ENCODE measurements around the gene BORCS8. TPM values are rescaled to one million over a fixed set of nuclear protein-coding genes. Genes with fewer than 3 reads are reported as not detected.

BORCS8 gene
- total RNA-seq, result 21.4 and 43.2 TPM in 2 replicates

GRCh38 chr19:19192078-19192882 lies at the start of gene BORCS8, which contains the start of gene RFXANK:
Gene BORCS8 (minus strand): TSS chr19:19192152. CDS start chr19:19192117, 35 bp downstream.
Gene RFXANK (plus strand): TSS chr19:19192258. CDS start chr19:19193947, 1,689 bp downstream.

DNA sequence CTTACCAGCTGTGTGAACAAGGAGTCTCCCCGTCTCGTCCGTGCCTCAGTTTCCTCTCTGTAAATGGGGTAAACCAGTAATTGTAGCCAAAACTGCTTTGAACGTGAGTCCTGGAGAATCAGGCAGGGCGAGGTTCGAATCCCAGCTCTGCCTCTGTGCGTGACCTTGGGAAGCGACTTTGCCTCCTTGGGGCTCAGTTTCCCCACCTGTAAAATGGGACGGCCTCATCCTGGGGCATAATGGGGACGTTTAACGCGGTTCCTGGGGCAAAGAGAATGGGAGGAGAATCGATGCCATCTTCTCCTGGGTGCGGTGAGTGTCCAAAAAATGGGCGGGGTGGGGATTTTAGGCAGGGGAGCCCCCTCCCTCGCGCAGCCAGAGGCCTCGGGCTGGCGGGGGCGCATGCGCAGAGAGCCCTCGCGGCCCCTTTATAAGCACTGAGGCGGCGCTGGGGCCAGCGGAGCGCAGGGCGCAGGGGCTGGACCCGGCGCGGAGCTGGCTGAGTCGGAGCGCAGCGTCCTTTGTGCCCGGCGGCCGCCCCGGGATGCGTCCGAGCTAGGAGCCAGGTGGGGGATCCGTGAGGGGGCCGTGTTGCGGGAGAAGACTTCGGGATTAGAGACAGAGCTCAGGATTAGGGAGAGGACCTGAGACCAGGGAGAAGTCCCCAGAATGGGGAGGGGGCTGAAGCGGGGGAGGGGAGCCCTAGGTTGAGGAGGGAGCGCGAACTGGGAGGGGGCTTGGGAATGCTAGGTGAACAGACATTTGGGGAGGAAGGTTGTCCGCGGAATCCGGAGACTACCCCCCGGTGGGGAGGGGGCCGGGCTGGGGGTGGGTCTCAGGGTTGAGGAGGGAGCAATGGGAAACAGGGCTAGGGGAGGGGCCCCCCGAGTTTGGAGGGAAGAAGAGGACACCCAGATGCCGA lies 19.8 kb upstream of the BORCS8 start, which contains the start of gene NCAN:
Gene NCAN (plus strand): TSS at position 460 of the 922 bp plus-strand sequence. CDS start 4,996 bp downstream, outside the sequence.

DNA sequence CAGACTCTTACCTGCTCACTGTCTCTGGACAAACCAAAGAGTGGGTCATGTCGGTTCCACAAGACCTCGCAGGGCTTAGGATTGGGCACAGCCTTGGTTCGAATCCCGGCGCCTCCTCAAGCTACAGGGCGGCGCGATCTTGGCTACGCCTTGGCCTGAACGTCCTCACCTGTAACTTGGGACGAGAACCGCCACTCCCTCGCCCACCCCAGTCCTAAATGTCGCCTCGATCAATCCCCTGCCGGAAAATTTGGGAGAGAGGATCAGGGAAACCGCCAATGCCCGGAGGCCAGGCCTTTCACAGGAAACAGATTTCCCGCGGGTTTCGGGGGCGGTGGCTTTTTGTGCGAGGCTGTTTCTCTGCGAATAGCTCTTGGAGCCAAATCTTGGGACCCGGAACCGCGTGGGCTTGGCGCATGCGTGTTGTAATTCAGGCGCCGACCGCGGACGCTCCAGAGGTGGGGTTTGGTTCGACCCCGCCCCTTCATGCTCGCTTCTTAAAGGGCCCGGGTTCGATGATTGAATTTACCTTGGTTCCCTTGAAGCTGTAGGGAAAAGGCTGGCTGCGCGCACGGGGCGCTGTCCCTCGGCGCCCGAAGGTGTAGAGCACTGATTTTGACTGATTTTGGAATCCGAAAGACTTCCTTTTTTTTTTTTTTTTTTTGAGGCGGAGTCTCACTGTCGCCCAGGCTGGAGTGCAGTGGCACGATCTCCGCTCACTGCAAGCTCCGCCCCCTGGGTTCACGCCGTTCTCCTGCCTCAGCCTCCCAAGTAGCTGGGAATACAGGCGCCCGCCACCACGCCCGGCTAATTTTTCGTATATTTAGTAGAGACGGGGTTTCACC lies 11.3 kb upstream of the BORCS8 start, which contains the start of gene NR2C2AP:
Gene NR2C2AP (minus strand): TSS at position 403 of the 845 bp plus-strand sequence. CDS start 354 bp downstream, at position 49.

DNA sequence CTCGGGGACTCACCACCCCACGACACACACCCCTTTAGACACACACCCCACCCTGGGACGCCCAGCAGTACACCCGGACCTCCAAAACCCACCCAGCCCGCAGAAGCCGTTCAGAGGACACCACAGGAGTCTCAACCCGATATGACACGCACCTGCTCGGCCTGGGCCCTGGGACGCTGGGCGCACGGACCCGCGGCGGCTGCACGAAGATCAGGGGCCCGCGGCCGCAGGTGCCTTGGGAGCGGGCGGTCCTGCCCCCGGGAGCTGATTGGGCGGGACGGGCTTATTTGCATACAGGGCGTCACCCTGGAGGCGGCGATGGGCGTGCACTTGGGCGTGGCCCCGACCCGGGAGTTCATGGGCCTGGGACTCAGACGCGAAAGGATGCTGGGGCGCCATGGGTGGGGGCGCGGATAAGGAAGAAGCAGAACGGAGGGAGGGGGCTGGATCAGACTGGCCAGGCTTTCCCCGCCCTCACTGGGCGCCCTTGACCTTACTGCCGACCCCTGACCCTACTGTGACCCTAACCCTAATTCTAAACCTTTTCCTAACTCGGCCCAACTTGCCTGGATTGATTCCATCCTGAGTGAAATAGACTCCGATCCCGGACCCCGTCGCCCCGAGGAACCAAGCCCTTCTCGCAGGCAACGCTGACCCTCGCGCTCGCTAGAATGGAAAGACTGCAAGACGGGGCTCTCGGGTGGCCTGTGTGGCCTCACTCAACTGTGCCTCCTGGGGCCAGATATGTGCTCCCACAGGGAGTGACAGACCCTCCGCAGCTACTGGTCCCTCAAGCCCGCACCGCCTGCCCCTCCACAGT lies 21.7 kb downstream of the BORCS8 start, which contains the start of gene MEF2B:
Gene MEF2B (minus strand): TSS at position 211 of the 820 bp plus-strand sequence. CDS start 19,528 bp downstream, outside the sequence.

DNA sequence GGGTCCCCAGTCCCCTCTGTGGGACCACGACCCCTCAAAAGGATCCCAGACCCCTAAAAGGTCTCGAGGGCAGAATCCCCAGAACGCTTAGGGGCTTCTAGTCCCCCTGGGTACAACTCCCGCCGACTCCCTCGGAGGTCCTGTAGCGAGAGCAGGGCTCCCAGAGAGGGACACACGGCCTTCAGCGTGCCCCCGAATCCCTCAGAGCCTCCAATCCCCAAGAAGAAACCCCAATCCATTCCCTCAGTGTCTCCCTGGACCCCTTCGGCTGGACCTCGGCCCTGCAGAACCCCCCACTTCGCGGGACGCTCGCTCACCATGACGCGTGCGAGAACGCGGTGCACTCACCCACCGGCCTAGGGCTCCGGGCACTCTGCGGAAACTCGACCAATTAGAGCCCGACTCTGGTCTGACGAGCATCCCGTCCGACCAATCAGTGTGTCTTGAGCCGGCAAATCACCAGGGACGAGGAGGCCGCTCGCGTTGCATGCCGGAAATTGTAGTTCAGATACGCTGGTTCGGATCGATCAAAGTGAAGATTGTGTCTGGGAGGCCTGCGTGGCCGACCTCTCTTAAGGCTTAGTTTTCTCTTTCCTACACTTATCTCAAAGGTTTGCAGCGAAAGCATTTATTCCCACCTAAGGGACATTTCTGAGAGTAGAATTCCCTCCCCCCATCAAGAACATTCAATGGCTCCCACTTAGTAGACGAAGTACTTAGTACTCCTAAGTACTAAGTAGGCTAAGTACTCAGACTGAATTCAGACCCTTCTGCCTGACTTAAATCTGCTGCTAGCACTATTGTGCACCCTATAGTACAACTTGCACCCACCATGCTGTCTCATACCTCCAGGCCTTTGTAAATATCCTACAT lies 53.6 kb downstream of the BORCS8 start, which contains the start of gene TMEM161A:
Gene TMEM161A (minus strand): TSS at position 370 of the 873 bp plus-strand sequence. CDS start 50 bp downstream, at position 320.

Other genes with a start within 250 kb of the BORCS8 start
- 24.6 and 28.0 TPM in 2 replicates for gene SUGP2, start 158.6 kb downstream of the BORCS8 start, total RNA-seq
- gene ARMC6, start 158.5 kb downstream of the BORCS8 start, total RNA-seq, result 45.1 and 73.0 TPM in 2 replicates
- 3.4 and 7.5 TPM in 2 replicates for gene SLC25A42, start 128.2 kb downstream of the BORCS8 start, total RNA-seq
- gene TMEM161A, start 53.7 kb downstream of the BORCS8 start, total RNA-seq, result 38.5 and 62.4 TPM in 2 replicates
- gene MEF2B, start 21.9 kb downstream of the BORCS8 start, total RNA-seq, result not detected in 2 replicates
- 95.5 and 116 TPM in 2 replicates for gene RFXANK, start 106 bp upstream of the BORCS8 start, total RNA-seq
- 9.6 and 19.4 TPM in 2 replicates for gene NR2C2AP, start 11.3 kb upstream of the BORCS8 start, total RNA-seq
- not detected in 2 replicates for gene NCAN, start 19.8 kb upstream of the BORCS8 start, total RNA-seq
- 0.16 TPM in 1 of 2 replicates, not detected in the other for gene TM6SF2, start 81.1 kb upstream of the BORCS8 start, total RNA-seq
- 33.1 and 37.9 TPM in 2 replicates for gene SUGP1, start 128.4 kb upstream of the BORCS8 start, total RNA-seq
- gene MAU2, start 128.7 kb upstream of the BORCS8 start, total RNA-seq, result 22.0 and 33.1 TPM in 2 replicates
- 65.7 and 74.3 TPM in 2 replicates for gene GATAD2A, start 213.5 kb upstream of the BORCS8 start, total RNA-seq